ENCODE data around the gene AMER2. TPM values are rescaled to one million over a fixed set of nuclear protein-coding genes. Genes with fewer than 3 reads are reported as not detected.

The AMER2 gene
- polyA plus RNA-seq, 4 donors, result 0.32 to 0.36 (median 0.32) TPM

GRCh38 chr13:25187596-25187995 is 15.5 kb upstream of the AMER2 start:
- no peak for DNase-seq (ENCODE audit: low read depth in 4 of 4, low spot score in 3 of 4)

GRCh38 chr13:25186187-25186586 is 14.1 kb upstream of the AMER2 start:
- DNase-seq (ENCODE audit: low read depth in 4 of 4, low spot score in 3 of 4), result no peak

- DNase-seq (ENCODE audit: low read depth in 4 of 4, low spot score in 3 of 4), result no peak
Observed at GRCh38 chr13:25181597-25181996, 9.5 kb upstream of the AMER2 start.

GRCh38 chr13:25180775-25181537 is 8.9 kb upstream of the AMER2 start:
- no peak for DNase-seq (ENCODE audit: low read depth in 4 of 4, low spot score in 3 of 4)

GRCh38 chr13:25179832-25180774 is 8.0 kb upstream of the AMER2 start:
- no peak for DNase-seq (ENCODE audit: low read depth in 4 of 4, low spot score in 3 of 4)

GRCh38 chr13:25179011-25179410 is 6.9 kb upstream of the AMER2 start:
- DNase-seq (ENCODE audit: low read depth in 4 of 4, low spot score in 3 of 4), result no peak

- DNase-seq (ENCODE audit: low read depth in 4 of 4, low spot score in 3 of 4), result no peak
Observed at GRCh38 chr13:25178070-25178469, 6.0 kb upstream of the AMER2 start.

- DNase-seq (ENCODE audit: low read depth in 4 of 4, low spot score in 3 of 4), result no peak
Observed at GRCh38 chr13:25177636-25178035, 5.5 kb upstream of the AMER2 start.

GRCh38 chr13:25177012-25177411 is 4.9 kb upstream of the AMER2 start:
- DNase-seq (ENCODE audit: low read depth in 4 of 4, low spot score in 3 of 4), result no peak

GRCh38 chr13:25175431-25175830 is 3.3 kb upstream of the AMER2 start:
- no peak for DNase-seq (ENCODE audit: low read depth in 4 of 4, low spot score in 3 of 4)

GRCh38 chr13:25175026-25175425 is 2.9 kb upstream of the AMER2 start:
- no peak for DNase-seq (ENCODE audit: low read depth in 4 of 4, low spot score in 3 of 4)

GRCh38 chr13:25174304-25174703 is 2.2 kb upstream of the AMER2 start:
- DNase-seq (ENCODE audit: low read depth in 4 of 4, low spot score in 3 of 4), result no peak

- no peak for DNase-seq (ENCODE audit: low read depth in 4 of 4, low spot score in 3 of 4)
Observed at GRCh38 chr13:25172303-25172630, 179 bp upstream of the AMER2 start.

- no peak for DNase-seq (ENCODE audit: low read depth in 4 of 4, low spot score in 3 of 4)
Observed at GRCh38 chr13:25171170-25171516, 945 bp downstream of the AMER2 start.

- no peak for DNase-seq (ENCODE audit: low read depth in 4 of 4, low spot score in 3 of 4)
Observed at GRCh38 chr13:25170554-25171111, 1.5 kb downstream of the AMER2 start.

GRCh38 chr13:25169951-25170553 is 2.0 kb downstream of the AMER2 start:
- no peak for DNase-seq (ENCODE audit: low read depth in 4 of 4, low spot score in 3 of 4)

- DNase-seq (ENCODE audit: low read depth in 4 of 4, low spot score in 3 of 4), result no peak
Observed at GRCh38 chr13:25169356-25169755, 2.7 kb downstream of the AMER2 start.

- DNase-seq (ENCODE audit: low read depth in 4 of 4, low spot score in 3 of 4), result no peak
Observed at GRCh38 chr13:25168790-25169189, 3.3 kb downstream of the AMER2 start.

GRCh38 chr13:25167382-25168174 is 4.5 kb downstream of the AMER2 start:
- DNase-seq (ENCODE audit: low read depth in 4 of 4, low spot score in 3 of 4), result no peak

GRCh38 chr13:25166306-25166705 is 5.8 kb downstream of the AMER2 start:
- no peak for DNase-seq (ENCODE audit: low read depth in 4 of 4, low spot score in 3 of 4)

Data from left renal pelvis (tissue), 4 donors.